K562 (cell line): ENCODE measurements around the gene TMCC1.

Experiments
- BACH1 ChIP-seq: fragments of 200-800 bp; sonication (Bioruptor generic); IDR thresholded peaks from 2 replicates; pipeline ENCODE4 v1.6.1; 2016; ENCODE audit warnings: missing genetic modification characterization, missing compliant biosample characterization
- BRCA1 ChIP-seq, 2 experiments: fragments of 450-650 bp in 1 of 2; sonication (generic) in 1 of 2; formaldehyde crosslinking in 1 of 2; IDR thresholded peaks; 2 replicates each; pipeline versions ENCODE4 v1.5.0 to v1.6.1; 2017 to 2020; ENCODE audit warnings: mild to moderate bottlenecking in 1 of 2, missing genetic modification reagents in 1 of 2
- CEBPB ChIP-seq: fragments of 450-650 bp; IDR thresholded peaks from 2 replicates; pipeline ENCODE4 v1.6.1; 2016; ENCODE audit warnings: missing genetic modification characterization, missing compliant biosample characterization
- CHD4 ChIP-seq: fragments of 200-600 bp; sonication (generic); IDR thresholded peaks from 3 replicates; pipeline ENCODE4 v1.6.1; 2012; ENCODE audit warnings: low read depth, mild to moderate bottlenecking, mixed read lengths, low read length, inconsistent platforms; ENCODE audit not compliant: insufficient read depth, insufficient replicate concordance, poor library complexity, severe bottlenecking
- IRF9 ChIP-seq: fragments of 450-650 bp; IDR thresholded peaks from 2 replicates; pipeline ENCODE4 v1.6.1; 2016; ENCODE audit warnings: missing biosample characterization, missing genetic modification characterization
- NFIC ChIP-seq: fragments of 450-650 bp; IDR thresholded peaks from 2 replicates; pipeline ENCODE4 v1.6.1; 2017; ENCODE audit warnings: mild to moderate bottlenecking, inconsistent platforms
- POLR2A ChIP-seq: fragments of 450-650 bp; conservative IDR thresholded peaks from 2 replicates; pipeline ENCODE4 v1.6.1; 2016
- POLR2AphosphoS5 ChIP-seq: IDR thresholded peaks from 2 replicates; pipeline ENCODE4 v1.6.1; 2011; ENCODE audit warnings: mild to moderate bottlenecking, low read depth, low read length, moderate library complexity; ENCODE audit not compliant: control insufficient read depth, insufficient read depth

- TF ChIP-seq NFIC (no peak), IRF9 (tag) (no peak), POLR2A (no peak), CHD4 (no peak), BACH1 (no peak), BRCA1 (IDR thresholded peaks at IDR 0.05) (no peak), BRCA1 (CRISPR knock-in tag; IDR thresholded peaks at IDR 0.05) (no peak), POLR2AphosphoS5 (no peak), CEBPB (tag) (no peak)
These were observed 295.5 kb downstream of the TMCC1 start for GRCh38 chr3:129598000-129598381.
